ENCODE results near the gene COL27A1.
A peak's percentile ranks its signal among the peaks of the same experiment; 100 is the strongest.

COL27A1 gene

DNA sequence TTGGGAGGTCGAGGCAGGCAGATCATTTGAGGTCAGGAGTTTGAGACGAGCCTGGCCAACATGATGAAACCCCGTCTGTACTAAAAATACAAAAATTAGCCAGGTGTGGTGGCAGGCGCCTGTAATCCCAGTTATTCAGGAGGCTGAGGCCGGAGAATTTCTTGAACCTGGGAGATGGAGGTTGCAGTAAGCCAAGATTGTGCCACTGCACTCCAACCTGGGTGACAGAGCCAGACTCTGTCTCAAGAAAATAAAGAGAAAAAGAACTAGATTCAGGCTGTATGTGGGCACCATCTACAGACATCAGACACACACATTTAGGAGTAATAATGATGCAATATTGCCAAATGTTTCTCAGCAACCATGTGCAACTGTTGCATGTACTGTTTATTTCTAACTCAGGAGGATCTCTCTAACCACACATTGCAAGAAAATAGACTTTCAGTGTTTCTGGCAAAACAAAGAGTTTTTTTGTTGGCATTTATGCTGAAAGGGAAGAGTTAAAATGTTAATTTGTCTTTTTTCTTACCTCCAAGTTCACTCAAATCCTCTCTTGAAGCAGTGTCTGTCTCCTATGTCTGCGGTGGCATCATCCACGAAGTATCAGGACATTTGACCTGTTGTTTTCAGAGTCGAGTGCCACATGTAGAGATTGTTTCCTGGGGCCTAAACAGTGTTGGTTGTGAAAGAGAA is 162.5 kb downstream of the COL27A1 start:
- no peak for ATAC-seq
- TF ChIP-seq OSR1 (CRISPR knock-in tag; IDR thresholded peaks at IDR 0.05) = no peak
- TF ChIP-seq ZFP30 (CRISPR knock-in tag; IDR thresholded peaks at IDR 0.05) = no peak
- TF ChIP-seq, protein P1, sequence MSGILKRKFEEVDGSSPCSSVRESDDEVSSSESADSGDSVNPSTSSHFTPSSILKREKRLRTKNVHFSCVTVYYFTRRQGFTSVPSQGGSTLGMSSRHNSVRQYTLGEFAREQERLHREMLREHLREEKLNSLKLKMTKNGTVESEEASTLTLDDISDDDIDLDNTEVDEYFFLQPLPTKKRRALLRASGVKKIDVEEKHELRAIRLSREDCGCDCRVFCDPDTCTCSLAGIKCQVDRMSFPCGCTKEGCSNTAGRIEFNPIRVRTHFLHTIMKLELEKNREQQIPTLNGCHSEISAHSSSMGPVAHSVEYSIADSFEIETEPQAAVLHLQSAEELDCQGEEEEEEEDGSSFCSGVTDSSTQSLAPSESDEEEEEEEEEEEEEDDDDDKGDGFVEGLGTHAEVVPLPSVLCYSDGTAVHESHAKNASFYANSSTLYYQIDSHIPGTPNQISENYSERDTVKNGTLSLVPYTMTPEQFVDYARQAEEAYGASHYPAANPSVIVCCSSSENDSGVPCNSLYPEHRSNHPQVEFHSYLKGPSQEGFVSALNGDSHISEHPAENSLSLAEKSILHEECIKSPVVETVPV (CRISPR knock-in tag; IDR thresholded peaks at IDR 0.05) = no peak
- TF ChIP-seq SNAI2 (CRISPR knock-in tag; IDR thresholded peaks at IDR 0.05) = no peak
- TF ChIP-seq, protein P2, sequence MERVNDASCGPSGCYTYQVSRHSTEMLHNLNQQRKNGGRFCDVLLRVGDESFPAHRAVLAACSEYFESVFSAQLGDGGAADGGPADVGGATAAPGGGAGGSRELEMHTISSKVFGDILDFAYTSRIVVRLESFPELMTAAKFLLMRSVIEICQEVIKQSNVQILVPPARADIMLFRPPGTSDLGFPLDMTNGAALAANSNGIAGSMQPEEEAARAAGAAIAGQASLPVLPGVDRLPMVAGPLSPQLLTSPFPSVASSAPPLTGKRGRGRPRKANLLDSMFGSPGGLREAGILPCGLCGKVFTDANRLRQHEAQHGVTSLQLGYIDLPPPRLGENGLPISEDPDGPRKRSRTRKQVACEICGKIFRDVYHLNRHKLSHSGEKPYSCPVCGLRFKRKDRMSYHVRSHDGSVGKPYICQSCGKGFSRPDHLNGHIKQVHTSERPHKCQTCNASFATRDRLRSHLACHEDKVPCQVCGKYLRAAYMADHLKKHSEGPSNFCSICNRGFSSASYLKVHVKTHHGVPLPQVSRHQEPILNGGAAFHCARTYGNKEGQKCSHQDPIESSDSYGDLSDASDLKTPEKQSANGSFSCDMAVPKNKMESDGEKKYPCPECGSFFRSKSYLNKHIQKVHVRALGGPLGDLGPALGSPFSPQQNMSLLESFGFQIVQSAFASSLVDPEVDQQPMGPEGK (CRISPR knock-in tag; IDR thresholded peaks at IDR 0.05; ENCODE audit: borderline replicate concordance) = no peak
- TF ChIP-seq BACH2 (CRISPR knock-in tag; IDR thresholded peaks at IDR 0.05; ENCODE audit: borderline replicate concordance) = no peak

DNA sequence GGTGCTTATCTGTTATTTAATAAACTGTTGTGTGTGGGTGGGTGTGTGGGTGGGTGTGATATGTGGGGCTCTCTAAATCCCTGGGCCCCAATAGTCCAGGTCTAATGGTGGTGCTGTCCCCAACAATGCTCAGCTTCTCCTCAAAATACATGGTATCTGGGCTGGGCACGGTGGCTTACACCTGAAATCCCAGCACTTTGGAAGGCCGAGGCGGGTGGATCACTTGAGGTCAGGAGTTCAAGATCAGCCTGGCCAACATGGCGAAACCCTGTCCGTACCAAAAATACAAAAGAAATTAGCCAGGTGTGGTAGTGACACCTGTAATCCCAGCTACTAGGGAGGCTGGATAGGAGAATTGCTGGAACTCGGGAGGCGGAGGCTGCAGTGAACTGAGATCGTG is 163.1 kb downstream of the COL27A1 start:
- no peak for ATAC-seq
- no peak for TF ChIP-seq ZFP3 (CRISPR knock-in tag; IDR thresholded peaks at IDR 0.05)
- no peak for TF ChIP-seq CSDC2 (CRISPR knock-in tag; IDR thresholded peaks at IDR 0.05)
- TF ChIP-seq BACH2 (CRISPR knock-in tag; IDR thresholded peaks at IDR 0.05; ENCODE audit: borderline replicate concordance) = no peak
- no peak for TF ChIP-seq ISL1 (CRISPR knock-in tag; IDR thresholded peaks at IDR 0.05)
- no peak for TF ChIP-seq TOX (CRISPR knock-in tag; IDR thresholded peaks at IDR 0.05; ENCODE audit: borderline replicate concordance)
- TF ChIP-seq ZFP30 (CRISPR knock-in tag; IDR thresholded peaks at IDR 0.05) = no peak
- TF ChIP-seq, protein P2 (CRISPR knock-in tag; IDR thresholded peaks at IDR 0.05; ENCODE audit: borderline replicate concordance) = no peak

DNA sequence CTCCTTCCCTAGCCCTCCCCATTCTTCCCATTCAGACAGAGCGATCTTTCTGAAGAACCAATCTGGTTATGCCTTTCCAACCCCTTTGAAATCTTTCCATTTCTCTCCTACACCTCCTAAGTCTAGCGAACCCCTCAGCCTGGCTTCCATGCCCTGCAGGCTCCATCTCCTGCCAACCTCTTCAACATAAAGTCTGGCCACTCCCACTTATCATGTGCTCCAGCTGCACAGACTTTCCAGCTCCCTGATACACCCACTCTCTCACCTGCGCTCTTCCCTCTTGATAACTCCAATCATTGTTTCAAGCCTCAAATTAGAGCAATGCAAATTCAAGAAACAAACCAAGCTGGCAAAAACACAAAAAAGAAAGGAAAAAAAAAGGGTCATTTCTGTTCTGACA is 163.8 kb downstream of the COL27A1 start:
- TF ChIP-seq, protein P3, sequence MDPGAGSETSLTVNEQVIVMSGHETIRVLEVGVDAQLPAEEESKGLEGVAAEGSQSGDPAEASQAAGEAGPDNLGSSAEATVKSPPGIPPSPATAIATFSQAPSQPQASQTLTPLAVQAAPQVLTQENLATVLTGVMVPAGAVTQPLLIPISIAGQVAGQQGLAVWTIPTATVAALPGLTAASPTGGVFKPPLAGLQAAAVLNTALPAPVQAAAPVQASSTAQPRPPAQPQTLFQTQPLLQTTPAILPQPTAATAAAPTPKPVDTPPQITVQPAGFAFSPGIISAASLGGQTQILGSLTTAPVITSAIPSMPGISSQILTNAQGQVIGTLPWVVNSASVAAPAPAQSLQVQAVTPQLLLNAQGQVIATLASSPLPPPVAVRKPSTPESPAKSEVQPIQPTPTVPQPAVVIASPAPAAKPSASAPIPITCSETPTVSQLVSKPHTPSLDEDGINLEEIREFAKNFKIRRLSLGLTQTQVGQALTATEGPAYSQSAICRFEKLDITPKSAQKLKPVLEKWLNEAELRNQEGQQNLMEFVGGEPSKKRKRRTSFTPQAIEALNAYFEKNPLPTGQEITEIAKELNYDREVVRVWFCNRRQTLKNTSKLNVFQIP (CRISPR knock-in tag; IDR thresholded peaks at IDR 0.05; ENCODE audit: borderline replicate concordance, low read depth) = no peak
- TF ChIP-seq TCF4 (CRISPR knock-in tag; IDR thresholded peaks at IDR 0.05; ENCODE audit: borderline replicate concordance) = no peak
- TF ChIP-seq TOX (CRISPR knock-in tag; IDR thresholded peaks at IDR 0.05; ENCODE audit: borderline replicate concordance) = no peak
- no peak for TF ChIP-seq ZC3H10 (CRISPR knock-in tag; IDR thresholded peaks at IDR 0.05)
- TF ChIP-seq ZNF70 (CRISPR knock-in tag; IDR thresholded peaks at IDR 0.05) = no peak
- TF ChIP-seq, protein P1 (CRISPR knock-in tag; IDR thresholded peaks at IDR 0.05) = no peak
- TF ChIP-seq CSDC2 (CRISPR knock-in tag; IDR thresholded peaks at IDR 0.05) = no peak
- TF ChIP-seq ZFP3 (CRISPR knock-in tag; IDR thresholded peaks at IDR 0.05) = no peak
- TF ChIP-seq OSR1 (CRISPR knock-in tag; IDR thresholded peaks at IDR 0.05) = no peak
- TF ChIP-seq ISL1 (CRISPR knock-in tag; IDR thresholded peaks at IDR 0.05) = no peak
- TF ChIP-seq BACH2 (CRISPR knock-in tag; IDR thresholded peaks at IDR 0.05; ENCODE audit: borderline replicate concordance) = no peak
- TF ChIP-seq, protein P4, sequence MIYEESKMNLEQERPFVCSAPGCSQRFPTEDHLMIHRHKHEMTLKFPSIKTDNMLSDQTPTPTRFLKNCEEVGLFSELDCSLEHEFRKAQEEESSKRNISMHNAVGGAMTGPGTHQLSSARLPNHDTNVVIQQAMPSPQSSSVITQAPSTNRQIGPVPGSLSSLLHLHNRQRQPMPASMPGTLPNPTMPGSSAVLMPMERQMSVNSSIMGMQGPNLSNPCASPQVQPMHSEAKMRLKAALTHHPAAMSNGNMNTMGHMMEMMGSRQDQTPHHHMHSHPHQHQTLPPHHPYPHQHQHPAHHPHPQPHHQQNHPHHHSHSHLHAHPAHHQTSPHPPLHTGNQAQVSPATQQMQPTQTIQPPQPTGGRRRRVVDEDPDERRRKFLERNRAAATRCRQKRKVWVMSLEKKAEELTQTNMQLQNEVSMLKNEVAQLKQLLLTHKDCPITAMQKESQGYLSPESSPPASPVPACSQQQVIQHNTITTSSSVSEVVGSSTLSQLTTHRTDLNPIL (CRISPR knock-in tag; IDR thresholded peaks at IDR 0.05; ENCODE audit: low read depth) = no peak
- no peak for TF ChIP-seq SNAI2 (CRISPR knock-in tag; IDR thresholded peaks at IDR 0.05)
- no peak for TF ChIP-seq ARNTL (CRISPR knock-in tag; IDR thresholded peaks at IDR 0.05; ENCODE audit: borderline replicate concordance, low read depth)
- no peak for TF ChIP-seq GLIS3 (CRISPR knock-in tag; IDR thresholded peaks at IDR 0.05)
- TF ChIP-seq, protein P5, sequence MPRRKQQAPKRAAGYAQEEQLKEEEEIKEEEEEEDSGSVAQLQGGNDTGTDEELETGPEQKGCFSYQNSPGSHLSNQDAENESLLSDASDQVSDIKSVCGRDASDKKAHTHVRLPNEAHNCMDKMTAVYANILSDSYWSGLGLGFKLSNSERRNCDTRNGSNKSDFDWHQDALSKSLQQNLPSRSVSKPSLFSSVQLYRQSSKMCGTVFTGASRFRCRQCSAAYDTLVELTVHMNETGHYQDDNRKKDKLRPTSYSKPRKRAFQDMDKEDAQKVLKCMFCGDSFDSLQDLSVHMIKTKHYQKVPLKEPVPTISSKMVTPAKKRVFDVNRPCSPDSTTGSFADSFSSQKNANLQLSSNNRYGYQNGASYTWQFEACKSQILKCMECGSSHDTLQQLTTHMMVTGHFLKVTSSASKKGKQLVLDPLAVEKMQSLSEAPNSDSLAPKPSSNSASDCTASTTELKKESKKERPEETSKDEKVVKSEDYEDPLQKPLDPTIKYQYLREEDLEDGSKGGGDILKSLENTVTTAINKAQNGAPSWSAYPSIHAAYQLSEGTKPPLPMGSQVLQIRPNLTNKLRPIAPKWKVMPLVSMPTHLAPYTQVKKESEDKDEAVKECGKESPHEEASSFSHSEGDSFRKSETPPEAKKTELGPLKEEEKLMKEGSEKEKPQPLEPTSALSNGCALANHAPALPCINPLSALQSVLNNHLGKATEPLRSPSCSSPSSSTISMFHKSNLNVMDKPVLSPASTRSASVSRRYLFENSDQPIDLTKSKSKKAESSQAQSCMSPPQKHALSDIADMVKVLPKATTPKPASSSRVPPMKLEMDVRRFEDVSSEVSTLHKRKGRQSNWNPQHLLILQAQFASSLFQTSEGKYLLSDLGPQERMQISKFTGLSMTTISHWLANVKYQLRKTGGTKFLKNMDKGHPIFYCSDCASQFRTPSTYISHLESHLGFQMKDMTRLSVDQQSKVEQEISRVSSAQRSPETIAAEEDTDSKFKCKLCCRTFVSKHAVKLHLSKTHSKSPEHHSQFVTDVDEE (CRISPR knock-in tag; IDR thresholded peaks at IDR 0.05) = no peak
- no peak for TF ChIP-seq ZFP30 (CRISPR knock-in tag; IDR thresholded peaks at IDR 0.05)
- TF ChIP-seq, protein P2 (CRISPR knock-in tag; IDR thresholded peaks at IDR 0.05; ENCODE audit: borderline replicate concordance) = no peak
- TF ChIP-seq ZNF565 (CRISPR knock-in tag; conservative IDR thresholded peaks at IDR 0.05; ENCODE audit: low read depth) = no peak
- no peak for TF ChIP-seq RARB (CRISPR knock-in tag; IDR thresholded peaks at IDR 0.05)

DNA sequence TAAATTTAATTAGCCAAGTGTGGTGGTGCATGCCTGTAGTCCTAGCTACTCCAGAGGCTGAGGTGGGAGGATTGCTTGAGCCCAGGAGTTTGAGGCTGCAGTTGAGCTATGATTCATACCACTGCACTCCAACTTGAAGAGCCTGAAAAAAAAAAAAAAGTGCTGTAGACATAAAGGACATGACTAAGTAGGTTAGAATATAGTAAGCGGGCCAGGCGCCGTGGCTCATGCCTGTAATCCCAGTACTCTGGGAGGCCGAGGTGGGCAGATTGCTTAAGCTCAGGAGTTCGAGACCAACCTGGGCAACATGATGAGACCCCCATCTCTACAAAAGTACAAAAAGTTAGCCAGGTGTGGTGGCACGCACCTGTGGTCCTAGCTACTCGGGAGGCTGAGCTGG is 165.4 kb downstream of the COL27A1 start:
- ATAC-seq = peak; percentile 51

More for the DNA sequence above, 163.8 kb downstream of the COL27A1 start:
- no peak for ATAC-seq
